NCI-H146 treated with DMSO at 0.1 percent for 48 hours (cell line): ENCODE measurements around the gene IGLL5.
"Not testable (repeated sequence)": the region's sequence is repeated elsewhere in the genome, so short reads cannot be mapped to it uniquely, and the experiment has no call there.

Experiments
- DNase-seq: peaks from one replicate; lab custom pipeline; 2025; ENCODE audit not compliant: unreplicated experiment; lab: John Stamatoyannopoulos, UW

The IGLL5 gene

GRCh38 chr22:22899342-22900080, 11.9 kb downstream of the IGLL5 start:
- DNase-seq: not testable (repeated sequence)

GRCh38 chr22:22900527-22901205, 13.1 kb downstream of the IGLL5 start:
- DNase-seq: not testable (repeated sequence)

GRCh38 chr22:22901578-22902218, 14.1 kb downstream of the IGLL5 start:
- no peak for DNase-seq

GRCh38 chr22:22902247-22903001, 14.8 kb downstream of the IGLL5 start:
- DNase-seq: no peak

- DNase-seq: no peak
These were observed 15.8 kb downstream of the IGLL5 start for GRCh38 chr22:22903355-22903777.

- not testable (repeated sequence) for DNase-seq
These were observed 16.2 kb downstream of the IGLL5 start for GRCh38 chr22:22903781-22904192.

GRCh38 chr22:22904736-22905135, 17.1 kb downstream of the IGLL5 start:
- not testable (repeated sequence) for DNase-seq

- not testable (repeated sequence) for DNase-seq
These were observed 18.8 kb downstream of the IGLL5 start for GRCh38 chr22:22906391-22906790.

- no peak for DNase-seq
These were observed 19.4 kb downstream of the IGLL5 start for GRCh38 chr22:22906907-22907550.

GRCh38 chr22:22907551-22908494, 20.2 kb downstream of the IGLL5 start:
- DNase-seq: no peak

- no peak for DNase-seq
These were observed 20.9 kb downstream of the IGLL5 start for GRCh38 chr22:22908495-22908861.

GRCh38 chr22:22908941-22909604, 21.5 kb downstream of the IGLL5 start:
- DNase-seq: no peak

- no peak for DNase-seq
These were observed 22.1 kb downstream of the IGLL5 start for GRCh38 chr22:22909605-22910271.

- DNase-seq: no peak
These were observed 22.9 kb downstream of the IGLL5 start for GRCh38 chr22:22910272-22911240.

- no peak for DNase-seq
These were observed 23.9 kb downstream of the IGLL5 start for GRCh38 chr22:22911327-22912134.

- no peak for DNase-seq
These were observed 24.7 kb downstream of the IGLL5 start for GRCh38 chr22:22912135-22912987.
